ENCODE data around the gene RPN2. TPM values are rescaled to one million over a fixed set of nuclear protein-coding genes. Genes with fewer than 3 reads are reported as not detected.

Gene RPN2
- total RNA-seq, 2 experiments from 2014 or later, result 110 to 138 TPM

- DNase-seq (ENCODE audit: low spot score), result peak; percentile 32
- no peaks in the 10 kb centered on the region for H4K20me1 ChIP-seq (ENCODE audit: insufficient read depth, low read length)
- no TSS peak for BruUV-seq (replicated peaks)
- CTCF ChIA-PET (ENCODE audit: unreplicated experiment), result no interaction called here
- H3K79me2 ChIP-seq (ENCODE audit: insufficient read depth, low read depth, low read length), result no peaks in the 10 kb centered on the region
- no peak for TF ChIP-seq EZH2phosphoT487 (IDR thresholded peaks at IDR 0.05; ENCODE audit: borderline replicate concordance, low read depth, low read length)
- peaks cover 21% of the 10 kb centered on the region for H3K4me1 ChIP-seq (ENCODE audit: insufficient read depth, low read length, poor library complexity, severe bottlenecking)
- H3K9me3 ChIP-seq (ENCODE audit: low read length), result no peaks in the 10 kb centered on the region
- intact Hi-C loops (cut with micrococcal nuclease; ENCODE audit: unreplicated experiment), result loop anchor here (2.0 kb wide), 1 partner anchor 259 kb away; the partner anchor contains the start of gene BLCAP
- H3K4me3 ChIP-seq (ENCODE audit: low read depth, low read length, poor library complexity, severe bottlenecking), result no peak overlapping the region
- no peaks in the 10 kb centered on the region for H3K36me3 ChIP-seq (ENCODE audit: insufficient read depth, low read length)
- H3K4me2 ChIP-seq (ENCODE audit: low read length), result peak overlapping the region; percentile 38
- POLR2A ChIA-PET, result interaction anchor here (0.5 to 1.4 kb wide), 4 partner anchors 21 to 267 kb away, joined by 3 to 6 read pairs (median 4); partner anchors contain the start of genes MROH8 and RPN2
- no peak overlapping the region for H3K27ac ChIP-seq (ENCODE audit: low read depth, low read length, poor library complexity, severe bottlenecking)
- peak overlapping the region; percentile 70 for H2AFZ ChIP-seq (ENCODE audit: low read length)
- no peaks in the 10 kb centered on the region for H3K9me2 ChIP-seq (ENCODE audit: insufficient read depth, low read length)
These were observed 88.7 kb downstream of the RPN2 start for GRCh38 chr20:37267667-37268313.

DNA sequence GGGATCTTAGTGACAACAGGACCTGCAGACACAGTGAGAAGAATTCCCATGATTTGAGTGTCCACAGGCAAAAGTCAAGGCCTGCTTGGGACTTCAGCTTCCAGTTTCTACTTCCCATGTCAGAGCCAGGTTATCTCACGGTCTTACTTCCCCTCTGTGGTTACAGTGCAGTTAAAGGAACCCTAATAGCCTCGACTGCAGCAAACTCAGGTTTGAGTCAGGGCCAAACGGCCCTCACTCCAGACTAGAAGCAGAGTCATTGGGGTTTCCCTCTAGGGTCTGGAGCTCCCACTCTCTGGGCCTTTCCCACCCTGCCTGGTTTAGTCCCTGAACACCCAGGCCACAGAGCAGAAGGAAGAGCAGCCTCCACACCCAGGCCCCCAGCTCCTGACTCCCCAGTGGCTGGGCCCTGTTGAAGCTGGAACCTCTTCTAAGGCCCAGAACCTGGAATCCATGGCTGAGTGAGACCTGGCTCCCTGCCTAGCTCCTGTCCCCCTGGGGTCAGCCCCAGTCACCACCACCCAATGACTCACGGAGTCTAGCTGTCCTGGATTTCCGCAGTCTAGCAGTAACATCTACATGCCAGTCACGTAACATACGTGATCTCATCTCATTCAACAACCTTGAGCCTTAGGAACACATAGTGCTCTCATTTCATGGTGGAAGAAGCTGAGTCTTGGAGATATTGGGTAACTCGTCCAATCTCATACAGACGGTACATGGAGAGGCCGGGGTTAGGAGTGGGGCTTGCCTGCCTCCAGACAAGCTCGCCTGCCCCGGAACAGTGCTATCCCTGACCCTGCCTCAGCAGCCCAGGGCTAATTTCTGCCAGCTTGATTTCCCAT, 91.7 kb downstream of the RPN2 start:
- H3K4me3 ChIP-seq (ENCODE audit: low read depth, low read length, poor library complexity, severe bottlenecking), result no peak overlapping the region
- H4K20me1 ChIP-seq (ENCODE audit: insufficient read depth, low read length), result no peaks in the 10 kb centered on the region
- BruUV-seq (replicated peaks), result no TSS peak
- DNase-seq (ENCODE audit: low spot score), result no peak
- intact Hi-C loops (cut with micrococcal nuclease; ENCODE audit: unreplicated experiment), result no loop called here
- CTCF ChIA-PET (ENCODE audit: unreplicated experiment), result interaction anchor here (0.6 to 1.6 kb wide), 3 partner anchors 111 to 328 kb away, joined by 3 to 4 read pairs (median 3); no protein-coding TSS in a partner anchor
- H3K79me2 ChIP-seq (ENCODE audit: insufficient read depth, low read depth, low read length), result no peaks in the 10 kb centered on the region
- no peaks in the 10 kb centered on the region for H3K36me3 ChIP-seq (ENCODE audit: insufficient read depth, low read length)
- H3K4me1 ChIP-seq (ENCODE audit: insufficient read depth, low read length, poor library complexity, severe bottlenecking), result peaks cover 51% of the 10 kb centered on the region
- no peak for TF ChIP-seq EZH2phosphoT487 (IDR thresholded peaks at IDR 0.05; ENCODE audit: borderline replicate concordance, low read depth, low read length)
- no peak for TF ChIP-seq CTCF (conservative IDR thresholded peaks at IDR 0.05; ENCODE audit: low read length)
- peak overlapping the region; percentile 1; the same call in 1 of the 2 replicates for H2AFZ ChIP-seq (ENCODE audit: low read length)
- no peaks in the 10 kb centered on the region for H3K9me3 ChIP-seq (ENCODE audit: low read length)
- no peak overlapping the region for H3K4me2 ChIP-seq (ENCODE audit: low read length)
- H3K27ac ChIP-seq (ENCODE audit: low read depth, low read length, poor library complexity, severe bottlenecking), result no peak overlapping the region
- POLR2A ChIA-PET, result interaction anchor here (1.3 kb wide), 1 partner anchor 262 kb away, joined by 3 read pairs; no protein-coding TSS in a partner anchor
- no peaks in the 10 kb centered on the region for H3K9me2 ChIP-seq (ENCODE audit: insufficient read depth, low read length)

GRCh38 chr20:37271421-37271768, 92.3 kb downstream of the RPN2 start:
- no peak for DNase-seq (ENCODE audit: low spot score)
- Histone ChIP-seq H4K20me1 (ENCODE audit: insufficient read depth, low read length) (no peaks in the 10 kb centered on the region), H3K4me1 (ENCODE audit: insufficient read depth, low read length, poor library complexity, severe bottlenecking) (peaks cover 57% of the 10 kb centered on the region), H3K4me3 (ENCODE audit: low read depth, low read length, poor library complexity, severe bottlenecking) (no peak overlapping the region), H3K27ac (ENCODE audit: low read depth, low read length, poor library complexity, severe bottlenecking) (no peak overlapping the region), H3K36me3 (ENCODE audit: insufficient read depth, low read length) (no peaks in the 10 kb centered on the region), H3K4me2 (ENCODE audit: low read length) (no peak overlapping the region), H3K79me2 (ENCODE audit: insufficient read depth, low read depth, low read length) (no peaks in the 10 kb centered on the region), H3K9me2 (ENCODE audit: insufficient read depth, low read length) (no peaks in the 10 kb centered on the region), H2AFZ (ENCODE audit: low read length) (no peak overlapping the region), H3K9me3 (ENCODE audit: low read length) (no peaks in the 10 kb centered on the region)
- TF ChIP-seq CTCF (conservative IDR thresholded peaks at IDR 0.05; ENCODE audit: low read length) (no peak), EZH2phosphoT487 (IDR thresholded peaks at IDR 0.05; ENCODE audit: borderline replicate concordance, low read depth, low read length) (no peak)
- intact Hi-C loops (cut with micrococcal nuclease; ENCODE audit: unreplicated experiment), result no loop called here
- ChIA-PET POLR2A (interaction anchor here (1.3 kb wide), 1 partner anchor 262 kb away, joined by 3 read pairs; no protein-coding TSS in a partner anchor), CTCF (ENCODE audit: unreplicated experiment) (interaction anchor here (1.3 kb wide), 1 partner anchor 110 kb away, joined by 4 read pairs; no protein-coding TSS in a partner anchor)
- no TSS peak for BruUV-seq (replicated peaks)
